Amygdala (tissue), 56 donors: ENCODE data around the gene NTN1.
A peak's percentile ranks its signal among the peaks of the same experiment; 100 is the strongest.

Experiments
- DNase-seq, 56 donors: peaks; one replicate each; lab custom pipeline; 2025; lab: John Stamatoyannopoulos, UW

NTN1 gene

GRCh38 chr17:9237661-9238301, 216.5 kb downstream of the NTN1 start:
- DNase-seq: peak in 7 of 56 donors; percentile 14 to 36 (median 27)

DNA sequence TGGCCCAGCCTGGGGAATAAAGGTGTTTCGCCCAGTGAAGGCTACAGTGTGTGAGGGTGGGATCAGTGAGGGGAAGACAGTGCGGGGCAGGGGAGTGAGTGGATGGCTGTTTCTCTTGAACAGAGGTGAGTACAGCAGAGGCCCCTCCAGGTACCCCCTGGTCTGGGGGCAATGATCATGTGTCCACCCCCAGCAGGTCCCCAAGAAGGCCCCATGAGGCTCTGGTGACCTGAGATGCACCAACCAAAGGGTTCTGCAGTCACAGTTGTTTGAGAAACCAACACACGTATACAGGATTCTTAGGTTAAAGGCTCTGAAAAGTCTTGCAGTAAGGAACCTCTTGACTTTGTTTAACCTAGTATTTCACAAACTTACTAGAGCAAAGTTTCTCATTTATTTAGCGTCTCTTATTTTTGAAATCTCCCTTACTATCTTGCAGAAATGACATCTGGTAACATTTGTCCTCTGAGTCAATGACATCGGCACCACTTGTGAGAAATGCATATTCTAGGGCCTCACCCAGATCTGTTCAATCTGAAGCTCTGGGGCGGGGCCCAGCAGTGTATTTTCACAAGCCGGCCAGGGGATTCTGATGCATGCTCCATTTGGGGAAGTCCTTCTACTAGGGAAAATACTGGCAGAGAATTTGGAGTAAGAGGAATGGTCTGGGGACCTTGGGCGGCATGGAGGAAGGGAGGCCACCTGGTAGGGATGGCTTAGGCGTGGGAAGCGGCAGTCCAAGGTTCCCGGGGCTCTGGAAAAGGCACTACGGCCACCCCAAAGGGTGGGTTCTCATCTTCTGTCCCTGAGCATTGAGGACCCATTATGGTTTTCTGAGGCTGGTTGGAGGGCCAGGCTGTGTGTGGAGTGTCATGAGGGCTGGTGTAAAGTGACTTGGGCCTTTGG, 217.3 kb downstream of the NTN1 start:
- DNase-seq: no peak

- DNase-seq: no peak
Observed at GRCh38 chr17:9239246-9239792, 218.0 kb downstream of the NTN1 start.

GRCh38 chr17:9239793-9240658, 218.7 kb downstream of the NTN1 start:
- DNase-seq: peak in 49 of 56 donors; percentile 13 to 87 (median 51)

- DNase-seq: peak in 40 of 56 donors; percentile 7 to 78 (median 49)
Observed at GRCh38 chr17:9240659-9241370, 219.5 kb downstream of the NTN1 start.

DNA sequence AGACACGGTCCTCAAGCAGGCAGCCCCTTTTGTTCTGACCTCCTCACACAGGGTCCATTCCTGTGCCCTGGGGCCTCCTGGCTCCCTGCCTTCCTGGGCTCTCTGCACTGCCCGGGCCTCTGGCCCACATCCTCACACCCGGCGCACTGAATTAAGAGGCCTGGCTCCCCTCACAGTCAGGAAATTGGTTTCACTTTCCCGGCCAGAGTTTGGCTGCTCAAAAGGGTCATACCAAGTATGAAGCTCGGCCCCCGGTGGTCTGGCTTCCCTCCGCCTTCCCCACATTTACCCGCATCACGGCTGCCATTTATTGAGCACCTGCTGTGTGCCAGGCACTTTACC, 220.0 kb downstream of the NTN1 start:
- peak in 45 of 56 donors; percentile 6 to 81 (median 59) for DNase-seq

DNA sequence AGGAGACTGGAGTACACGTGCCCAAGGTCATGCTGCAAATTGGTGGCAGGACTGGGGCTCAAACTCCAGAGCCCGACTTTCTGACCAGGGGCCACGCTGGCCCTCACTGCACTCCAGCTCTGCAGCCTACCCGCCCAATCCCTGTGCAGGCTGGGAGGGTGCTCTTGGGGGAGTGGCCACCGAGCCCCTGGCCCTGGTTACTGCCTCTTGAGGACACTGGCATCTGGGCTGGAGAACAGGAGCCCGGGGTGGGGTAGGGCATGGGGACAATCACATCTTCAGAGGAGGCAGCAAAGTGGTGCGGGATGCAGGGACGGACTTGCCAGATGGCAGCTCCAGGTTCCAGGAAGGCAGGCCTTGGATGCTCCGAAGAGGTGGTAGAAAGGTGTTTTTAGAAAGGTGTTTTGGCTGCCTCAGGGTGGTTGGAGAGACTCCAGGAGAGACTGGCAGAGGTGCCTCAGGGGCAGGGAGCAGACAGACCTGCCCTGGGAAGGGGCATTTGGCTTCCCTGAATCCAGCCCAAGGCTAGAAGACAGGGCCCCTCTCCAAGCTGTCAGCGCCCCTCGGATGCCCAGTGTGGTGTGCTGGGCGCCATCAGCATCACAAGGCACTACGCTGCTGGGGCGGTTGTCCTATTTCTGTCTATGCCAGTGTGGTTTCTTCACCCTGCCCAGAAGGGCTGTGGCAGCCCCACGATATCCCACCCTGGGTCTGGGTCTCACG, 220.6 kb downstream of the NTN1 start:
- peak in 1 of 56 donors; percentile 33 for DNase-seq

GRCh38 chr17:9242497-9242881, 221.2 kb downstream of the NTN1 start:
- peak in 1 of 56 donors; percentile 23 for DNase-seq

GRCh38 chr17:9242983-9243382, 221.7 kb downstream of the NTN1 start:
- no peak for DNase-seq

- DNase-seq: peak in 22 of 56 donors; percentile 10 to 59 (median 34)
Observed at GRCh38 chr17:9244066-9245052, 223.0 kb downstream of the NTN1 start.

DNA sequence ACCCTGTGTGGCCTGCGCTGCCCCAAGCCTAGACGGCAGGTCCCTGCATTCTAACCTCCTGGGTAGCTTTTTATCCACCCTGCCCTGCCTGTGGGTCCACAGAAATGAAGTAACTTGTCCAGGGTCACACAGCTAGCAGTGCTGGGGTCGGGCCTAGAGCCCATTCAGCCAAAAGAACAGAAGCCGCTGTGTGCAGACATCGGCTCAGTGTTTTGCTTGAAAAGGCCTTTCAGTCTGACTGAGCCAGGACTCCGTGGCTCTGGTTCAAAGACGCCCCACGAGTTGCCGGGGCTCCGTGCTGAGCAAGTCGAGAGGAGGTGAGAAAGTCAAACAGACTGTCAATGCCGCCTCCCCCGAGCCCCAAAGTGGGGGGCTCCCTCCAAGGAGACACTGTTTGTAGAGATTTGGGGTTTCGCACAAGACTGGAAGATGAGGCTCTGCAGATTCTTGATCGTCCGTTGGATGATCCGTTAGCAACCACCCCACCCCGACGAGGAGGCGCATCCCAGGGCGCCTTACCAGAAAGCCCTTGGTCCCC, 226.2 kb downstream of the NTN1 start:
- peak in 42 of 56 donors; percentile 14 to 74 (median 38) for DNase-seq

- DNase-seq: no peak
Observed at GRCh38 chr17:9249245-9249953, 228.1 kb downstream of the NTN1 start.

GRCh38 chr17:9251273-9251672, 230.0 kb downstream of the NTN1 start:
- DNase-seq: no peak

DNA sequence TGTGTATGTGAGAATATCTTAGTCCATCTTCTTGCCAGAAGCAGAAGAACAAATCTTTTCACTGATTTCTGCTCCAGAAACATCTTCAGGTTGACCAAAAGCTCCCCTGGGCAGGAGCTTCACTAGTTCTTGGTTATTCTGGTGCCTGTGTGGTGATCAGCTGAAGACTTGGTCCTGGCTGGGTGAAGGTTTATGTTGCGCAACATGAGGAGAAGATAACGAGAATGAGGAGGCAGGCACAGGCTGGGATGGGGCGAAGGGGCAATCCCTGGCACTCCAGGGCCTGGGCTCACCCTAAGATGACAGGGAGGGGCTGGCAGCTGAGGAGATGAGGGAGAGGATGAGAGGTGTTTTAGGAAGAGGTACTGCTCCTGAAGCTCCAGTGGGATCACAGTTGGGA, 232.0 kb downstream of the NTN1 start:
- DNase-seq: no peak

GRCh38 chr17:9254841-9255240, 233.5 kb downstream of the NTN1 start:
- DNase-seq: no peak

GRCh38 chr17:9255833-9256232, 234.5 kb downstream of the NTN1 start:
- DNase-seq: no peak

GRCh38 chr17:9256361-9256750, 235.0 kb downstream of the NTN1 start:
- no peak for DNase-seq
